GM12875 (cell line): ENCODE results near the gene CNKSR3.

ENCODE experiments used
- H3K4me3 ChIP-seq: one replicate; pipeline ENCODE4 v1.5.1; 2011; ENCODE audit warnings: low read depth, low read length, control low read depth
- TF ChIP-seq, protein P1 (sequence below): IDR thresholded peaks from 2 replicates; pipeline ENCODE4 v1.5.1; 2011; ENCODE audit warnings: low read depth, mild to moderate bottlenecking, control low read depth, inconsistent platforms, low read length, moderate library complexity, borderline replicate concordance; ENCODE audit not compliant: insufficient read depth

The CNKSR3 gene

DNA sequence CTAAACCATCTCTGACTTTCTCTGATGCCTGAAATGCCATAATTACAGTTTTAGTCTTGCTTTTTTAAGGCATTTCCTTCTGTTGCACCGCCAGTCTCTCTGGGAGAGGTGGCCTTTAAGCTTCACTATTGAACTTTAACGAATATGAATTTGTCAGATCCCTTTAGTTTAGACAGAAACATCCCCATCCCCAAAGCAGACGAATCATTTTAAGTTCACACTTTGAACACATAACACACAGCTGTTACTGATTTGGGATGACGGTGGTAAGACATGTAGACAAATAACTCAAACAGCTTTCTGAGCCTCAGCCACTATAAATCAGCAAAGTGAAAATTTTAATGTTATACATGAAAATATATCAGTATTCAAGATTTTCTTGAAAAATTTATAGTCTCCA is 146.7 kb downstream of the CNKSR3 start:
- no peak overlapping the region for H3K4me3 ChIP-seq
- TF ChIP-seq, protein P1, sequence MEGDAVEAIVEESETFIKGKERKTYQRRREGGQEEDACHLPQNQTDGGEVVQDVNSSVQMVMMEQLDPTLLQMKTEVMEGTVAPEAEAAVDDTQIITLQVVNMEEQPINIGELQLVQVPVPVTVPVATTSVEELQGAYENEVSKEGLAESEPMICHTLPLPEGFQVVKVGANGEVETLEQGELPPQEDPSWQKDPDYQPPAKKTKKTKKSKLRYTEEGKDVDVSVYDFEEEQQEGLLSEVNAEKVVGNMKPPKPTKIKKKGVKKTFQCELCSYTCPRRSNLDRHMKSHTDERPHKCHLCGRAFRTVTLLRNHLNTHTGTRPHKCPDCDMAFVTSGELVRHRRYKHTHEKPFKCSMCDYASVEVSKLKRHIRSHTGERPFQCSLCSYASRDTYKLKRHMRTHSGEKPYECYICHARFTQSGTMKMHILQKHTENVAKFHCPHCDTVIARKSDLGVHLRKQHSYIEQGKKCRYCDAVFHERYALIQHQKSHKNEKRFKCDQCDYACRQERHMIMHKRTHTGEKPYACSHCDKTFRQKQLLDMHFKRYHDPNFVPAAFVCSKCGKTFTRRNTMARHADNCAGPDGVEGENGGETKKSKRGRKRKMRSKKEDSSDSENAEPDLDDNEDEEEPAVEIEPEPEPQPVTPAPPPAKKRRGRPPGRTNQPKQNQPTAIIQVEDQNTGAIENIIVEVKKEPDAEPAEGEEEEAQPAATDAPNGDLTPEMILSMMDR, result no peak

DNA sequence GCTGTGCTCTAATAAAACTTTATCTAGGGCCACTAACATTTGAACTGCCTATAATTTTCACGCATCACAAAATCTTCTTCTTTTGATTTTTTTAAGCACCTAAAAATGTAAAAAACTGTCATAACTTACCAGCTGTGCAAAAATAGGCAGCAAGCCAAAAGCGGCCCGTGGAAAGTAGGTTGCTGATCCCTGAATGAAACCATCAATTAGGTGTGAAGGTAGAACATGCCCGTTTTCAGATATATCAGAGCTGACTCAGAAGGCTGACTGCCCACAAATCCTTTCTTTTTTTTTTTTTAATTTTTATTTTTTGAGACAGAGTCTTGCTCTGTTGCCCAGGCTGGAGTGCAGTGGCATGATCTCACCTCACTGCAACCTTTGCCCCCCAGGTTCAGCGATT is 149.0 kb downstream of the CNKSR3 start:
- no peak overlapping the region for H3K4me3 ChIP-seq
- TF ChIP-seq, protein P1, result no peak

DNA sequence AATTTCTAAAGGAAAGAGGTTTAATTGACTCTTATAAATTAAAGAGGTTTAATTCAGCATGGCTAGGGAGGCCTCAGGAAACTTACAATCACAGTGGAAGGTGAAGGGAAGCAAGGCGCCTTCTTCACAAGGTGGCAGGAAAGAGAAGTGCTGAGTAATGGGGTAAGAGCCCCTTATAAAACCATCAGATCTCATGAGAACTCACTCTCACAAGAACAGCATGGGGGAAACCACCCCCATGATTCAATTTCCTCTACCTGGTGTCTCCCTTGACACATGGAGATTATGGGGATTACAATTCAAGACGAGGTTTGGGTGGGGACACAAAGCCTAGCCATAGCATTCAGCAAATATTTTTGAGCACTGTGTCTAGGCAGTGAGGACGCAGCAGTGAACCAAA is 150.0 kb downstream of the CNKSR3 start:
- TF ChIP-seq, protein P1, result no peak

DNA sequence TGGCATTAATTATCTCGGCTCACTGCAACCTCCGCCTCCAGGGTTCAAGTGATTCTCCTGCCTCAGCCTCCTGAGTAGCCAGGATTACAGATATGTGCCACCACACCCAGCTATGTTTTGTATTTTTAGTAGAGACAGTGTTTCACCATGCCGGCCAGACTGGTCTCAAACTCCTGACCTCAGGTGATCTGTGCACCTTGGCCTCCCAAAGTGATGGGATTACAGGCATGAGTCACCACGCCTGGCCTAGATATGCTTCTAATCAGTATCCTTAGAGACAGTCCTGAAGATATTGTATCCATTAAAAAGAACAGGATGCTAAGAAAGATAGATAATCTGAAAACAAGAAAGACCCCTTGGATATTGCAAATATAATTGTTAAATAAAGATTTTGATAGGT is 150.8 kb downstream of the CNKSR3 start:
- no peak overlapping the region for H3K4me3 ChIP-seq
- TF ChIP-seq, protein P1, result no peak

More for the DNA sequence above, 150.0 kb downstream of the CNKSR3 start:
- no peak overlapping the region for H3K4me3 ChIP-seq

DNA sequence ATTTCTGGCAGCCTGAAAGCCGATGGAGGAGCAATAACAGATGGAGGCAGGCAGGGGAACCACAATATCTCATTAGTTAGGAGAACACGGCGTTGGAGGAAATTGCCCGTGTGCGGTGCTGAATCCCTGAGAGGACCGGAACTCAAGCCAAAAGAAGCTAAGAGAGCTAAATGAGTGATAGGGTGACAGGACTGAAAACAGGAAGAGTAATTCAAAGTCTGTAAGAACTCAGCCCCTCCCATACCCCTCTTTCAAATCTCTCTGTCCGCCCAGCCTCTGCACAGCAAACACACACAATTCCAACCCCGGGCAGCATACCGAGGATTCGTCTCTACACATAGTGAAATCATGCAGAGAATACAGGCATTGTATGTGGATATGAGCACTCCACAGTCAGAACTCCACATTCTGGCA is 151.3 kb downstream of the CNKSR3 start:
- H3K4me3 ChIP-seq, result no peak overlapping the region
- TF ChIP-seq, protein P1, result no peak

DNA sequence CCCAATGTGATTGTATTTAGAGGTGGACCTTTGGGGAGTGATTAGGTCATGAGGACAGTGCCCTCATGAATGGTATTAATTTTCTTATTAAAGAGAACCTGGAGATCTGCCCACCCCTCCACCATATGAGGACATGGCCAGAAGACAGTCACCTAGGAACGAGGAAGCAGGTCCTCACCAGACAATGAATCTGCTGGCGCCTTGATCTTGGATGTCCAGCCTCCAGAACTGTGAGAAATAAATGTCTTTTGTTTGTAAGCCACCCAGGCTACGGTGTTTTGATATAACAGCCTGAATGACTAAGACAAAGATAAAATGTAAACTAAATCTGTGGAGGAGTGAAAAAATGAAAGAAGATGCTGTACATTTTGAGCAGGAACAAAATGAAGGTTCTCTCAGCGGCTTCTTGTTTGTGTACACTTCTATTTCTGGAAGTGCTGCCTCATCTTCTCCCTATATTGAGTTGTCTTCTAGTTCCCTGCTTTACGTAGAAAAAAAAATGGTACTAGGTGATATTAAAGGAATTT is 152.4 kb downstream of the CNKSR3 start:
- TF ChIP-seq, protein P1, result no peak
- H3K4me3 ChIP-seq, result no peak overlapping the region

DNA sequence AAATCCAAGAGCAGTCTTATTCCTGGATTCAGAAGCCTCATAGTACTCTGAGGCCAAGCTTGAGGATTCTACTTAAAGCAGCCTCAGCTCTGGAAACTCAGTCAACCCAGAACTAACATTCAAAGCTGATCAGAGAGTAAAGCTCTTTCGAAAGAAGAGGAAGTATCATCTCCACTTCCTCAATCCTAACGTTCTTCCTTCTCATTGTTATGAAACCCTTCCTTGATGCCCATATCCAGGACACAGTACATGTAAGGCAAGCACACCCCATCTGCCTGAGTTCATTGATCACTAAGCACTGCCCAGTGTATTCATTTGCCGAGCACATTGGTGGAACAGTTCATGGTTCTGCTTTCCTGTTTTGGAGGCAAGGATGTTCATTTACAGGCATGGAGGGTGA is 153.8 kb downstream of the CNKSR3 start, which contains the start of gene IPCEF1:
TSS of gene IPCEF1 (minus strand) at position 114 of the 400 bp plus-strand sequence. CDS start 90,856 bp downstream, outside the sequence.
- TF ChIP-seq, protein P1, result no peak

More for the DNA sequence above, 153.8 kb downstream of the CNKSR3 start, which contains the start of gene IPCEF1:
- H3K4me3 ChIP-seq, result no peak within 1 kb of the TSS
